Keratinocyte (primary cell): ENCODE data around the gene TSFM. TPM values are rescaled to one million over a fixed set of nuclear protein-coding genes. Genes with fewer than 3 reads are reported as not detected.

Experiments used
- DNase-seq: peaks from one replicate; pipeline ENCODE4 v3.0.0-alpha.2; 2011; ENCODE audit warnings: low read depth, missing footprints, low spot score
- FAIRE-seq: peaks from 2 replicates; lab custom pipeline; 2011; peaks lifted over from hg19 to GRCh38; lab: Jason Lieb, UNC
- H2AFZ ChIP-seq: 2 replicates; pipeline ENCODE4 v1.6.0; 2012; ENCODE audit warnings: low read length, control low read depth, inconsistent platforms; ENCODE audit not compliant: control insufficient read depth
- H3K27ac ChIP-seq: 2 replicates; pipeline ENCODE4 v1.5.1; 2011; ENCODE audit warnings: low read length; ENCODE audit not compliant: control insufficient read depth, insufficient read depth
- H3K27me3 ChIP-seq: 3 replicates; pipeline ENCODE4 v1.6.0; 2011; ENCODE audit warnings: low read length; ENCODE audit not compliant: control insufficient read depth, insufficient read depth; ENCODE audit errors: extremely low read depth
- H3K36me3 ChIP-seq, 2 experiments: 2 replicates in 1 of 2; 3 replicates in 1 of 2; pipeline ENCODE4 v1.5.1; 2011; ENCODE audit warnings: low read length in 2 of 2, mild to moderate bottlenecking in 1 of 2; ENCODE audit not compliant: control insufficient read depth in 2 of 2, insufficient read depth in 2 of 2; ENCODE audit errors: extremely low read depth in 1 of 2
- H3K4me1 ChIP-seq: 3 replicates; pipeline ENCODE4 v1.5.1; 2011; ENCODE audit warnings: low read length; ENCODE audit not compliant: control insufficient read depth, insufficient read depth; ENCODE audit errors: extremely low read depth
- H3K4me2 ChIP-seq: 3 replicates; pipeline ENCODE4 v1.6.0; 2011; ENCODE audit warnings: low read depth, low read length; ENCODE audit not compliant: control insufficient read depth, insufficient read depth; ENCODE audit errors: extremely low read depth
- H3K4me3 ChIP-seq, 3 experiments: fragments of 200-600 bp in 1 of 3; sonication (generic) in 1 of 3; 2 replicates in 2 of 3; 3 replicates in 1 of 3; pipeline ENCODE4 v1.5.1; 2011 to 2016; ENCODE audit warnings: low read length in 3 of 3, mild to moderate bottlenecking in 3 of 3, control low read depth in 2 of 3, inconsistent platforms in 1 of 3, low read depth in 1 of 3, mixed read lengths in 1 of 3, mixed run types in 1 of 3, moderate library complexity in 1 of 3; ENCODE audit not compliant: control insufficient read depth in 2 of 3, insufficient read depth in 2 of 3; ENCODE audit errors: extremely low read depth in 1 of 3
- H3K79me2 ChIP-seq: 2 replicates; pipeline ENCODE4 v1.6.0; 2012; ENCODE audit warnings: low read length; ENCODE audit not compliant: control insufficient read depth, insufficient read depth
- H3K9ac ChIP-seq: 3 replicates; pipeline ENCODE4 v1.6.0; 2011; ENCODE audit warnings: low read length; ENCODE audit not compliant: control insufficient read depth, insufficient read depth; ENCODE audit errors: extremely low read depth
- H3K9me1 ChIP-seq: 3 replicates; pipeline ENCODE4 v1.6.0; 2011; ENCODE audit warnings: low read length; ENCODE audit not compliant: control insufficient read depth, insufficient read depth; ENCODE audit errors: extremely low read depth
- H3K9me3 ChIP-seq: 2 replicates; pipeline ENCODE4 v1.5.1; 2012; ENCODE audit warnings: low read depth, low read length; ENCODE audit not compliant: control insufficient read depth
- H4K20me1 ChIP-seq: 3 replicates; pipeline ENCODE4 v1.6.0; 2011; ENCODE audit warnings: low read length; ENCODE audit not compliant: control insufficient read depth, insufficient read depth; ENCODE audit errors: extremely low read depth
- CTCF ChIP-seq, 3 experiments: IDR thresholded peaks in 1 of 3; conservative IDR thresholded peaks in 1 of 3; optimal IDR thresholded peaks in 1 of 3; 2 replicates in 2 of 3; 3 replicates in 1 of 3; pipeline versions ENCODE3 to v1.5.1; 2011; ENCODE audit warnings: low read length in 3 of 3, mild to moderate bottlenecking in 3 of 3, moderate library complexity in 2 of 3, control low read depth in 1 of 3, inconsistent platforms in 1 of 3; ENCODE audit not compliant: insufficient read depth in 2 of 3; ENCODE audit errors: extremely low read depth in 1 of 3
- EZH2 ChIP-seq: IDR thresholded peaks from one replicate; pipeline ENCODE4 v1.6.1; 2012; ENCODE audit warnings: inconsistent platforms, mild to moderate bottlenecking, low read length, moderate library complexity
- dilution Hi-C: fragments of 300-500 bp; cut with MboI; formaldehyde crosslinking; loops from one replicate; pipeline ENCODE4 v1.7.0; 2020; ENCODE audit warnings: low sequenced_read_pairs; ENCODE audit not compliant: extremely low pct_ligation_motif_present
- polyA plus RNA-seq, 5 experiments: library from polyadenylated mRNA; depleted of rRNA in 3 of 5; stranded (reverse) in 3 of 5; stranded (forward) in 1 of 5; unstranded in 1 of 5; fragments of >200 nt; gene quantifications; 1 replicate in 1 of 5; 2 replicates in 3 of 5; 3 replicates in 1 of 5; pipeline versions ENCODE4 v1.2.1 to v1.2.3, GENCODE V29; 2011 to 2012; ENCODE audit warnings: missing spikeins in 2 of 5, low read depth in 1 of 5, low replicate concordance in 1 of 5

Gene TSFM
- polyA plus RNA-seq, 1 donor (not counting 4 experiments of a cell fraction or from before 2014, with no cell fraction given): 30.5 TPM

- dilution Hi-C loops: no loop called here
Measured at GRCh38 chr12:57793920-57794319, 11.3 kb downstream of the TSFM start.

GRCh38 chr12:57795354-57795753 is 12.8 kb downstream of the TSFM start:
- DNase-seq (peak; percentile 53), FAIRE-seq (no peak)
- Histone ChIP-seq H3K36me3 (peaks cover 12 to 22% of the 10 kb centered on the region in 2 experiments), H2AFZ (no peak overlapping the region), H3K9me1 (no peaks in the 10 kb centered on the region), H3K27me3 (no peaks in the 10 kb centered on the region), H3K9ac (no peak overlapping the region), H3K27ac (peak overlapping the region; percentile 64), H3K4me1 (peaks cover 19% of the 10 kb centered on the region), H3K4me3 (no peak overlapping the region), H3K79me2 (no peaks in the 10 kb centered on the region), H3K4me2 (no peak overlapping the region), H3K9me3 (no peaks in the 10 kb centered on the region), H4K20me1 (no peaks in the 10 kb centered on the region)
- TF ChIP-seq EZH2 (no peak), CTCF (optimal IDR thresholded peaks at IDR 0.05 in 1 of 3, IDR thresholded peaks at IDR 0.05 in 1 of 3, conservative IDR thresholded peaks at IDR 0.05 in 1 of 3; ENCODE audit: extremely low read depth in 1 of 3, insufficient read depth in 2 of 3, low read length in 3 of 3) (no peak)
- dilution Hi-C loops: no loop called here

More at GRCh38 chr12:57793920-57794319, 11.3 kb downstream of the TSFM start:
- H4K20me1 ChIP-seq: no peaks in the 10 kb centered on the region
- H3K4me2 ChIP-seq: peak overlapping the region; percentile 39
- DNase-seq (peak; percentile 57), FAIRE-seq (peak; percentile 73)
- TF ChIP-seq EZH2 (no peak), CTCF (optimal IDR thresholded peaks at IDR 0.05 in 1 of 3, IDR thresholded peaks at IDR 0.05 in 1 of 3, conservative IDR thresholded peaks at IDR 0.05 in 1 of 3; ENCODE audit: extremely low read depth in 1 of 3, insufficient read depth in 2 of 3, low read length in 3 of 3) (no peak)
- no peaks in the 10 kb centered on the region for H3K27me3 ChIP-seq
- peak overlapping the region; percentile 24 for H3K9ac ChIP-seq
- H3K79me2 ChIP-seq: no peaks in the 10 kb centered on the region
- H3K27ac ChIP-seq: peak overlapping the region; percentile 77
- H3K4me3 ChIP-seq: no peak overlapping the region
- no peak overlapping the region for H2AFZ ChIP-seq
- peaks cover 13 to 22% of the 10 kb centered on the region in 2 experiments for H3K36me3 ChIP-seq
- no peaks in the 10 kb centered on the region for H3K9me1 ChIP-seq
- H3K4me1 ChIP-seq: peaks cover 19% of the 10 kb centered on the region
- no peaks in the 10 kb centered on the region for H3K9me3 ChIP-seq
